HepG2 (cell line): ENCODE data around the gene IL16. TPM values are rescaled to one million over a fixed set of nuclear protein-coding genes. Genes with fewer than 3 reads are reported as not detected.

ENCODE experiments used
- ATAC-seq: fragments of 200-7000 bp; cut with Tn5 transposase; 3 replicates; pipeline ENCODE4 v1.9.1; 2020; ENCODE audit warnings: mild to moderate bottlenecking, moderate library complexity
- BruUV-seq: library from RNA; stranded (reverse); fragments of 400-500 nt; replicated peaks from 2 replicates; lab custom pipeline; 2021; lab: Mats Ljungman, UMichigan
- CTCF ChIA-PET: fragments of 300-600 bp; formaldehyde crosslinking; extraction: SDS; loops from one replicate; lab custom pipeline; 2021; ENCODE audit warnings: low total read pairs, inconsistent platforms, low intra/inter-chr PET ratio; lab: Yijun Ruan, JAX
- POLR2A ChIA-PET: fragments of 350-600 bp; sonication (Branson Sonifier 250); formaldehyde crosslinking; loops from one replicate; lab custom pipeline; 2020; ENCODE audit warnings: antibody characterized with exemption, inconsistent platforms; lab: Yijun Ruan, JAX
- DNase-seq: peaks from one replicate; pipeline ENCODE4 v3.0.0-alpha.2; 2015; ENCODE audit warnings: low spot score
- FAIRE-seq: peaks from 3 replicates; lab custom pipeline; 2011; peaks lifted over from hg19 to GRCh38; lab: Jason Lieb, UNC
- H2AFZ ChIP-seq: one replicate; pipeline ENCODE4 v1.6.1; 2011; ENCODE audit warnings: low read length, inconsistent platforms
- H3K27ac ChIP-seq: fragments of 300-600 bp; 3 replicates; pipeline ENCODE4 v1.8.0; 2011; ENCODE audit warnings: mixed run types, mild to moderate bottlenecking, mixed read lengths, low read length, inconsistent platforms; ENCODE audit not compliant: insufficient read depth; ENCODE audit errors: extremely low read length
- H3K27me3 ChIP-seq, 2 experiments: fragments of 200-600 bp in 1 of 2; 2 replicates in 1 of 2; 3 replicates in 1 of 2; pipeline versions ENCODE4 v1.6.0 to v1.8.0; 2011; ENCODE audit warnings: low read length in 2 of 2, mild to moderate bottlenecking in 2 of 2, moderate library complexity in 2 of 2, inconsistent platforms in 1 of 2; ENCODE audit not compliant: insufficient read depth in 2 of 2, control insufficient read depth in 1 of 2
- H3K36me3 ChIP-seq, 2 experiments: fragments of 200-600 bp in 1 of 2; replicated peaks in 1 of 2; 2 replicates in 1 of 2; 3 replicates in 1 of 2; pipeline versions ENCODE4 v1.5.1 to v1.8.0; 2011; ENCODE audit warnings: low read length in 2 of 2, inconsistent platforms in 1 of 2; ENCODE audit not compliant: insufficient read depth in 2 of 2, control insufficient read depth in 1 of 2
- H3K4me1 ChIP-seq: 2 replicates; pipeline ENCODE4 v1.5.1; 2012; ENCODE audit warnings: low read length, inconsistent platforms; ENCODE audit not compliant: insufficient read depth
- H3K4me2 ChIP-seq: 2 replicates; pipeline ENCODE4 v1.6.0; 2011; ENCODE audit warnings: low read depth, low read length, inconsistent platforms
- H3K4me3 ChIP-seq, 3 experiments: fragments of 200-600 bp in 1 of 3; sonication (generic), shearing (Covaris generic) in 1 of 3; replicated peaks in 1 of 3; 2 replicates each; pipeline ENCODE4 v1.5.1; 2011 to 2016; ENCODE audit warnings: low read length in 3 of 3, inconsistent platforms in 2 of 3, low read depth in 2 of 3, mild to moderate bottlenecking in 2 of 3, control low read depth in 1 of 3, mixed read lengths in 1 of 3; ENCODE audit not compliant: insufficient read depth in 1 of 3
- H3K79me2 ChIP-seq: one replicate; pipeline ENCODE4 v1.6.1; 2011; ENCODE audit warnings: low read length, inconsistent platforms; ENCODE audit not compliant: insufficient read depth
- H3K9ac ChIP-seq: 2 replicates; pipeline ENCODE4 v1.6.0; 2011; ENCODE audit warnings: mild to moderate bottlenecking, low read depth, low read length, inconsistent platforms; ENCODE audit not compliant: insufficient read depth
- H3K9me3 ChIP-seq: 2 replicates; pipeline ENCODE4 v1.5.1; 2012; ENCODE audit warnings: mild to moderate bottlenecking, low read length
- H4K20me1 ChIP-seq: 2 replicates; pipeline ENCODE4 v1.6.0; 2011; ENCODE audit warnings: inconsistent platforms, mild to moderate bottlenecking, low read length, moderate library complexity; ENCODE audit not compliant: insufficient read depth
- ATAD3A ChIP-seq: sonication (generic); formaldehyde crosslinking; IDR thresholded peaks from 2 replicates; pipeline ENCODE4 v1.4.0; 2020; ENCODE audit warnings: missing genetic modification reagents
- CBFB ChIP-seq: sonication (generic); formaldehyde crosslinking; IDR thresholded peaks from 2 replicates; pipeline ENCODE4 v1.4.0; 2020; ENCODE audit warnings: missing genetic modification reagents
- KAT2B ChIP-seq: fragments of 150-350 bp; IDR thresholded peaks from 2 replicates; pipeline ENCODE4 v1.6.1; 2014; ENCODE audit warnings: low read depth, low read length, borderline replicate concordance
- MBNL3 ChIP-seq: fragments of 250-450 bp; sonication (Bioruptor Pico); conservative IDR thresholded peaks from 2 replicates; pipeline ENCODE4 v1.8.0; 2022; ENCODE audit warnings: mild to moderate bottlenecking, inconsistent platforms
- MXI1 ChIP-seq: IDR thresholded peaks from 3 replicates; pipeline ENCODE4 v1.6.1; 2012; ENCODE audit warnings: low read depth, low read length, inconsistent platforms, borderline replicate concordance
- NR1H2 ChIP-seq: sonication (generic); formaldehyde crosslinking; IDR thresholded peaks from 2 replicates; pipeline ENCODE4 v1.8.1; 2022; ENCODE audit warnings: low read depth, missing genetic modification reagents, borderline replicate concordance
- SATB2 ChIP-seq: sonication (generic); formaldehyde crosslinking; IDR thresholded peaks from 2 replicates; pipeline ENCODE4 v1.5.0; 2020; ENCODE audit warnings: missing genetic modification reagents
- SMYD3 ChIP-seq: sonication (generic); formaldehyde crosslinking; IDR thresholded peaks from 2 replicates; pipeline ENCODE4 v1.8.1; 2023; ENCODE audit warnings: mild to moderate bottlenecking, missing genetic modification reagents
- TEAD2 ChIP-seq: sonication (generic); formaldehyde crosslinking; IDR thresholded peaks from 2 replicates; pipeline ENCODE4 v1.9.0; 2021; ENCODE audit warnings: missing genetic modification reagents
- ZEB1 ChIP-seq: IDR thresholded peaks from 2 replicates; pipeline ENCODE4 v1.6.1; 2012; ENCODE audit warnings: mild to moderate bottlenecking, low read depth, inconsistent platforms; ENCODE audit not compliant: insufficient replicate concordance
- ZNF282 ChIP-seq: fragments of 450-650 bp; IDR thresholded peaks from 2 replicates; pipeline ENCODE4 v1.6.1; 2018; ENCODE audit not compliant: partially characterized antibody
- ZNF367 ChIP-seq: sonication (generic); formaldehyde crosslinking; IDR thresholded peaks from 2 replicates; pipeline ENCODE4 v1.4.0; 2020; ENCODE audit warnings: missing genetic modification reagents, borderline replicate concordance
- ZNF749 ChIP-seq: sonication (generic); formaldehyde crosslinking; IDR thresholded peaks from 2 replicates; pipeline ENCODE4 v1.8.0; 2022; ENCODE audit warnings: mild to moderate bottlenecking, missing genetic modification reagents, moderate library complexity, borderline replicate concordance
- WGBS: methylation state at CpG from one replicate; pipeline ENCODE4 v1.1.6; 2017; ENCODE audit warnings: low lambda C conversion rate; 5-methylcytosine and 5-hydroxymethylcytosine counted together
- in situ Hi-C: cut with HindIII; loops from 2 replicates; pipeline ENCODE4 v1.10.0; 2017; ENCODE audit warnings: low pct_unique_long_range_greater_than_20kb; ENCODE audit not compliant: extremely low pct_ligation_motif_present
- intact Hi-C: fragments of 100-400 bp; cut with micrococcal nuclease; formaldehyde crosslinking; loops from one replicate; pipeline ENCODE4 v1.10.0; 2022; ENCODE audit not compliant: unreplicated experiment
- polyA plus RNA-seq, 8 experiments: library from polyadenylated mRNA; depleted of rRNA in 3 of 8; stranded (reverse) in 7 of 8; unstranded in 1 of 8; fragments of >200 nt; fragmentation: Illumina TruSeq in 4 of 8; extraction: Trizol in 4 of 8; gene quantifications; 2 replicates each; pipeline versions ENCODE4 v1.2.1 to v1.2.3, GENCODE V29; 2011 to 2016; ENCODE audit warnings: low read depth in 4 of 8, missing spikeins in 1 of 8, mixed read lengths in 1 of 8; ENCODE audit not compliant: insufficient read depth in 1 of 8
- total RNA-seq, 5 experiments: library from RNA; depleted of rRNA; stranded (reverse); fragments of >200 nt; fragmentation: Illumina TruSeq; extraction: Trizol; gene quantifications; 2 replicates each; pipeline ENCODE4 v1.2.3, GENCODE V29; 2016; ENCODE audit warnings: low read depth in 1 of 5
- TF ChIP-seq, protein P1 (sequence below): IDR thresholded peaks from 2 replicates; pipeline ENCODE4 v1.6.1; 2016; ENCODE audit warnings: mild to moderate bottlenecking, missing biosample characterization, missing genetic modification reagents
- TF ChIP-seq, protein P2 (sequence below): sonication (generic); formaldehyde crosslinking; IDR thresholded peaks from 2 replicates; pipeline ENCODE4 v1.5.0; 2020; ENCODE audit warnings: mild to moderate bottlenecking, missing genetic modification reagents, moderate library complexity
- TF ChIP-seq, protein P3 (sequence below): sonication (generic); formaldehyde crosslinking; conservative IDR thresholded peaks from 2 replicates; pipeline ENCODE4 v1.4.0; 2020; ENCODE audit warnings: missing genetic modification reagents

IL16 gene
- total and polyA plus RNA-seq, 2 of the 13 experiments (the other 11 are each of a cell fraction or from before 2014, with no cell fraction given), result 0.03 TPM; not detected in 1

DNA sequence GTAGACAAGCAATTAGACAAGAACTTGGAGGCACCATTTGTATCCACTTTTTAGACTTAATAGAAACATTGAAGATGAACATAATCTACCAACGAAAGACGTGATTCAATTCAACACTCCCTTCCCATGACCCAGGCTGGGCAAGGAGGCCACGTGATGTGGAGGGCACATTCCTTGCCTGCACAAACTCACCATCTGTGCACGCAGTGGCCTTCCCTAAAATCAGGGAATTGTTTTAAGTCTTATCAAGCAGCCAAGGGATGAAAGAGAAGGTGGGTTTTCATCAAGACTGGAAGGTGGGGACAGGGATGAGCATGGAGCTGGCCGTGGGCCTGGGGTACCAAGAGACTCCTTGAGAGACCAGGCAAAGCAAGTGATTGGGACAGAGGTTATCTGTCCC is 113.8 kb downstream of the IL16 start:
- ATAC-seq (no peak), FAIRE-seq (no peak), DNase-seq (no peak)
- H3K4me1 ChIP-seq, result no peaks in the 10 kb centered on the region
- H3K79me2 ChIP-seq, result no peaks in the 10 kb centered on the region
- ChIA-PET POLR2A (no interaction called here), CTCF (no interaction called here)
- H2AFZ ChIP-seq, result no peak overlapping the region
- peaks cover 0 to 3% of the 10 kb centered on the region in 2 experiments; a peak in 1 of 5 replicates for H3K36me3 ChIP-seq
- in situ Hi-C loops (no loop called here), intact Hi-C loops (no loop called here)
- peaks cover 0 to 5% of the 10 kb centered on the region in 2 experiments; a peak in 1 of 5 replicates for H3K27me3 ChIP-seq
- WGBS, result 87% methylated on average over 5 of the region's 5 CpGs
- BruUV-seq, result no TSS peak
- no peak overlapping the region for H3K27ac ChIP-seq
- no peaks in the 10 kb centered on the region for H3K9me3 ChIP-seq
- H3K4me2 ChIP-seq, result no peak overlapping the region
- no peaks in the 10 kb centered on the region for H4K20me1 ChIP-seq
- no peak overlapping the region for H3K9ac ChIP-seq
- TF ChIP-seq, protein P1, sequence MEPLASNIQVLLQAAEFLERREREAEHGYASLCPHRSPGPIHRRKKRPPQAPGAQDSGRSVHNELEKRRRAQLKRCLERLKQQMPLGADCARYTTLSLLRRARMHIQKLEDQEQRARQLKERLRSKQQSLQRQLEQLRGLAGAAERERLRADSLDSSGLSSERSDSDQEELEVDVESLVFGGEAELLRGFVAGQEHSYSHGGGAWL, result no peak
- TF ChIP-seq ZEB1, result no peak
- TF ChIP-seq, protein P2, sequence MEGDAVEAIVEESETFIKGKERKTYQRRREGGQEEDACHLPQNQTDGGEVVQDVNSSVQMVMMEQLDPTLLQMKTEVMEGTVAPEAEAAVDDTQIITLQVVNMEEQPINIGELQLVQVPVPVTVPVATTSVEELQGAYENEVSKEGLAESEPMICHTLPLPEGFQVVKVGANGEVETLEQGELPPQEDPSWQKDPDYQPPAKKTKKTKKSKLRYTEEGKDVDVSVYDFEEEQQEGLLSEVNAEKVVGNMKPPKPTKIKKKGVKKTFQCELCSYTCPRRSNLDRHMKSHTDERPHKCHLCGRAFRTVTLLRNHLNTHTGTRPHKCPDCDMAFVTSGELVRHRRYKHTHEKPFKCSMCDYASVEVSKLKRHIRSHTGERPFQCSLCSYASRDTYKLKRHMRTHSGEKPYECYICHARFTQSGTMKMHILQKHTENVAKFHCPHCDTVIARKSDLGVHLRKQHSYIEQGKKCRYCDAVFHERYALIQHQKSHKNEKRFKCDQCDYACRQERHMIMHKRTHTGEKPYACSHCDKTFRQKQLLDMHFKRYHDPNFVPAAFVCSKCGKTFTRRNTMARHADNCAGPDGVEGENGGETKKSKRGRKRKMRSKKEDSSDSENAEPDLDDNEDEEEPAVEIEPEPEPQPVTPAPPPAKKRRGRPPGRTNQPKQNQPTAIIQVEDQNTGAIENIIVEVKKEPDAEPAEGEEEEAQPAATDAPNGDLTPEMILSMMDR (CRISPR knock-in tag), result no peak
- TF ChIP-seq SMYD3 (CRISPR knock-in tag), result no peak
- no peak for TF ChIP-seq CBFB (CRISPR knock-in tag)
- no peak for TF ChIP-seq ZNF749 (CRISPR knock-in tag)
- no peak for TF ChIP-seq MBNL3 (CRISPR knock-in tag)
- no peak for TF ChIP-seq SATB2 (CRISPR knock-in tag)
- TF ChIP-seq ZNF282, result no peak
- TF ChIP-seq NR1H2, result no peak
- no peak for TF ChIP-seq ATAD3A (CRISPR knock-in tag)
- TF ChIP-seq, protein P3, sequence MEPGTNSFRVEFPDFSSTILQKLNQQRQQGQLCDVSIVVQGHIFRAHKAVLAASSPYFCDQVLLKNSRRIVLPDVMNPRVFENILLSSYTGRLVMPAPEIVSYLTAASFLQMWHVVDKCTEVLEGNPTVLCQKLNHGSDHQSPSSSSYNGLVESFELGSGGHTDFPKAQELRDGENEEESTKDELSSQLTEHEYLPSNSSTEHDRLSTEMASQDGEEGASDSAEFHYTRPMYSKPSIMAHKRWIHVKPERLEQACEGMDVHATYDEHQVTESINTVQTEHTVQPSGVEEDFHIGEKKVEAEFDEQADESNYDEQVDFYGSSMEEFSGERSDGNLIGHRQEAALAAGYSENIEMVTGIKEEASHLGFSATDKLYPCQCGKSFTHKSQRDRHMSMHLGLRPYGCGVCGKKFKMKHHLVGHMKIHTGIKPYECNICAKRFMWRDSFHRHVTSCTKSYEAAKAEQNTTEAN, result no peak
- no peak for TF ChIP-seq TEAD2
- TF ChIP-seq MXI1, result no peak
- TF ChIP-seq KAT2B, result no peak
- no peak for TF ChIP-seq ZNF367 (CRISPR knock-in tag)
- no peak overlapping the region for H3K4me3 ChIP-seq
